GM23338 (cell line): ENCODE data around the gene CTNNA1. TPM values are rescaled to one million over a fixed set of nuclear protein-coding genes. Genes with fewer than 3 reads are reported as not detected.

ENCODE experiments used
- ATAC-seq: fragments of 200-7000 bp; cut with Tn5 transposase; 3 replicates; pipeline ENCODE4 v1.9.1; 2020
- DNase-seq: peaks from one replicate; pipeline ENCODE4 v3.0.0-alpha.2; 2015; ENCODE audit warnings: low spot score
- H2AFZ ChIP-seq: fragments of 200-600 bp; sonication (generic); 2 replicates; pipeline ENCODE4 v1.8.0; 2016; ENCODE audit warnings: antibody characterized with exemption, mild to moderate bottlenecking, moderate library complexity
- H3F3A ChIP-seq: fragments of 200-600 bp; sonication (generic); replicated peaks from 2 replicates; pipeline ENCODE4 v1.8.0; 2017; ENCODE audit warnings: antibody characterized with exemption, mixed run types, low read depth
- H3K27ac ChIP-seq: fragments of 200-600 bp; sonication (generic); 2 replicates; pipeline ENCODE4 v1.6.1; 2016; ENCODE audit warnings: low read depth
- H3K27me3 ChIP-seq: fragments of 200-600 bp; sonication (generic); 2 replicates; pipeline ENCODE4 v1.8.0; 2016; ENCODE audit warnings: mild to moderate bottlenecking, mixed run types, moderate library complexity; ENCODE audit not compliant: insufficient read depth
- H3K36me3 ChIP-seq: fragments of 200-600 bp; sonication (generic); 2 replicates; pipeline ENCODE4 v1.8.0; 2016; ENCODE audit warnings: mild to moderate bottlenecking; ENCODE audit not compliant: insufficient read depth
- H3K4me1 ChIP-seq: fragments of 200-600 bp; sonication (generic); 2 replicates; pipeline ENCODE4 v1.8.0; 2016; ENCODE audit warnings: mild to moderate bottlenecking, moderate library complexity; ENCODE audit not compliant: insufficient read depth
- H3K4me2 ChIP-seq: fragments of 200-600 bp; sonication (generic); 2 replicates; pipeline ENCODE4 v1.7.1; 2017; ENCODE audit warnings: mixed run types
- H3K4me3 ChIP-seq: fragments of 200-600 bp; sonication (generic); 2 replicates; pipeline ENCODE4 v1.6.1; 2016; ENCODE audit warnings: mixed run types
- H3K79me2 ChIP-seq: fragments of 200-600 bp; sonication (generic); replicated peaks from 2 replicates; pipeline ENCODE4 v1.8.0; 2017; ENCODE audit warnings: mild to moderate bottlenecking; ENCODE audit not compliant: insufficient read depth
- H3K9me2 ChIP-seq: fragments of 200-600 bp; sonication (generic); 2 replicates; pipeline ENCODE4 v1.8.0; 2017; ENCODE audit not compliant: insufficient read depth
- H4K20me1 ChIP-seq: fragments of 200-600 bp; sonication (generic); replicated peaks from 2 replicates; pipeline ENCODE4 v1.8.0; 2017; ENCODE audit warnings: mild to moderate bottlenecking; ENCODE audit not compliant: insufficient read depth
- H3K27ac Mint-ChIP-seq: 2 replicates; pipeline ENCODE4 v1.8.0; 2020; ENCODE audit warnings: inconsistent platforms, mild to moderate bottlenecking, moderate library complexity, mixed read lengths
- H3K27me3 Mint-ChIP-seq: 3 replicates; pipeline ENCODE4 v1.8.0; 2022; ENCODE audit warnings: low read depth, mild to moderate bottlenecking, moderate library complexity, mixed read lengths, inconsistent platforms; ENCODE audit not compliant: insufficient read depth, poor library complexity
- H3K36me3 Mint-ChIP-seq: 3 replicates; pipeline ENCODE4 v1.8.0; 2021; ENCODE audit warnings: low read depth, mild to moderate bottlenecking, inconsistent platforms, moderate library complexity, mixed read lengths
- H3K4me1 Mint-ChIP-seq: 3 replicates; pipeline ENCODE4 v1.8.0; 2020; ENCODE audit warnings: mild to moderate bottlenecking, inconsistent platforms, mixed read lengths
- H3K4me3 Mint-ChIP-seq: 3 replicates; pipeline ENCODE4 v1.8.0; 2021; ENCODE audit warnings: moderate library complexity, mild to moderate bottlenecking, inconsistent platforms, mixed read lengths
- H3K9me3 Mint-ChIP-seq: 3 replicates; pipeline ENCODE4 v1.8.0; 2020; ENCODE audit warnings: moderate library complexity, mild to moderate bottlenecking, inconsistent platforms, mixed read lengths
- CREB1 ChIP-seq: fragments of 250-450 bp; sonication (Bioruptor Pico); IDR thresholded peaks from 2 replicates; pipeline ENCODE4 v1.5.0; 2020; ENCODE audit warnings: low read depth, mild to moderate bottlenecking, moderate library complexity
- STAT1 ChIP-seq: IDR thresholded peaks from one replicate; pipeline ENCODE4 v1.6.1; 2016; ENCODE audit warnings: antibody characterized with exemption; ENCODE audit not compliant: unreplicated experiment
- ZNF114 ChIP-seq: fragments of 250-450 bp; sonication (Bioruptor Pico); IDR thresholded peaks from 2 replicates; pipeline ENCODE4 v1.5.0; 2020; ENCODE audit warnings: mild to moderate bottlenecking, moderate library complexity
- polyA plus RNA-seq: library from polyadenylated mRNA; unstranded; fragments of >200 nt; fragmentation: Nextera tagmentation; extraction: Ambion mirVana; gene quantifications from 2 replicates; pipeline ENCODE4 v1.2.1, GENCODE V29; 2016
- total RNA-seq: library from RNA; depleted of rRNA; stranded (reverse); fragments of >200 nt; shearing (Covaris generic); gene quantifications from 2 replicates; pipeline ENCODE4 v1.2.3, GENCODE V29; 2014
- TF ChIP-seq, protein P1 (sequence below): IDR thresholded peaks from 2 replicates; pipeline ENCODE4 v1.6.1; 2016; ENCODE audit warnings: antibody characterized with exemption
- TF ChIP-seq, protein P2 (sequence below): fragments of 250-450 bp; sonication (Bioruptor Pico); IDR thresholded peaks from 2 replicates; pipeline ENCODE4 v1.5.0; 2020; ENCODE audit warnings: mild to moderate bottlenecking, moderate library complexity

The CTNNA1 gene
- total and polyA plus RNA-seq, 2 experiments from 2014 or later, result 111 to 348 TPM

DNA sequence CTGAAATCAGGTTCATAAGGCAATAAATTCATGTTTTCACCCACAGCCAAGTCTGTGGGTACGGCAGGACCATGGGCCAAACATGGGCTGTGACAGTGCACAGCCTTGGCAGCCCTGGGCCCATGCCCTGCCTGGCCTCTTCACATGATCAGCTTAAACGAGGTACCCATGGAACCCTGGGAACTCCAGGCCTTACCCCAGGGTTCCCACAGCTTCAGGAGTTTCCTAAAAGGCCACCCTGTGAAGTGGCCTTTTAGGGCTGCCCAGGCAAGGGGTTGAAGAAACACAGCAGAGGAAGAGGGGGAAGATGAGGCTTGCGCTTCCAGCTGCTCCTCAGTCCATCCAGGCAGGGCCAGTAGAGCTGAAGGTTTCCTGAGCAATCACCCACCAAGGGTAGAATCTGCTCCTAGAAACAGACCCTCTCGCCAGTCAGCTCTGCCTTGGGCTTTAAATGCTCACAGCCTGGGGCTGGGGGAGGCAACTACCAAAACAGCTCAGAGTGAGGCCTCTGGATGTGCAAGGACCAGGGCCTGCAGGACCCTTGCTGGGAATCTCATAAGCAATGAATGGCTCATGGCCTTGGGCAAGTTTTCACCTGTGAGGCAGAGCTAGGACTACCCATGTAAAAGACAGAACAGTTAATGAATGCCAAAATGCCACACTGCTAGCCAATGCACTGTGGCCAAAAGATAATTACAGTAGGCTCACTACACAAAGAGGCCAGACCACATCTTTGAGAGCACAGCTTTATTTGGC lies 201.2 kb downstream of the CTNNA1 start:
- Mint-ChIP-seq H3K9me3 (no peaks in the 10 kb centered on the region), H3K27me3 (peaks cover 17% of the 10 kb centered on the region), H3K4me1 (peaks cover 13% of the 10 kb centered on the region), H3K4me3 (no peak overlapping the region), H3K27ac (no peak overlapping the region), H3K36me3 (no peaks in the 10 kb centered on the region)
- H3K27me3 ChIP-seq, result no peaks in the 10 kb centered on the region
- no peaks in the 10 kb centered on the region for H4K20me1 ChIP-seq
- H3K4me2 ChIP-seq, result no peak overlapping the region
- H3K79me2 ChIP-seq, result no peaks in the 10 kb centered on the region
- DNase-seq (no peak), ATAC-seq (no peak)
- TF ChIP-seq, protein P1, sequence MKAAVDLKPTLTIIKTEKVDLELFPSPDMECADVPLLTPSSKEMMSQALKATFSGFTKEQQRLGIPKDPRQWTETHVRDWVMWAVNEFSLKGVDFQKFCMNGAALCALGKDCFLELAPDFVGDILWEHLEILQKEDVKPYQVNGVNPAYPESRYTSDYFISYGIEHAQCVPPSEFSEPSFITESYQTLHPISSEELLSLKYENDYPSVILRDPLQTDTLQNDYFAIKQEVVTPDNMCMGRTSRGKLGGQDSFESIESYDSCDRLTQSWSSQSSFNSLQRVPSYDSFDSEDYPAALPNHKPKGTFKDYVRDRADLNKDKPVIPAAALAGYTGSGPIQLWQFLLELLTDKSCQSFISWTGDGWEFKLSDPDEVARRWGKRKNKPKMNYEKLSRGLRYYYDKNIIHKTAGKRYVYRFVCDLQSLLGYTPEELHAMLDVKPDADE, result no peak
- no peak for TF ChIP-seq ZNF114 (CRISPR knock-in tag)
- TF ChIP-seq STAT1, result no peak
- TF ChIP-seq CREB1 (CRISPR knock-in tag), result no peak
- TF ChIP-seq, protein P2, sequence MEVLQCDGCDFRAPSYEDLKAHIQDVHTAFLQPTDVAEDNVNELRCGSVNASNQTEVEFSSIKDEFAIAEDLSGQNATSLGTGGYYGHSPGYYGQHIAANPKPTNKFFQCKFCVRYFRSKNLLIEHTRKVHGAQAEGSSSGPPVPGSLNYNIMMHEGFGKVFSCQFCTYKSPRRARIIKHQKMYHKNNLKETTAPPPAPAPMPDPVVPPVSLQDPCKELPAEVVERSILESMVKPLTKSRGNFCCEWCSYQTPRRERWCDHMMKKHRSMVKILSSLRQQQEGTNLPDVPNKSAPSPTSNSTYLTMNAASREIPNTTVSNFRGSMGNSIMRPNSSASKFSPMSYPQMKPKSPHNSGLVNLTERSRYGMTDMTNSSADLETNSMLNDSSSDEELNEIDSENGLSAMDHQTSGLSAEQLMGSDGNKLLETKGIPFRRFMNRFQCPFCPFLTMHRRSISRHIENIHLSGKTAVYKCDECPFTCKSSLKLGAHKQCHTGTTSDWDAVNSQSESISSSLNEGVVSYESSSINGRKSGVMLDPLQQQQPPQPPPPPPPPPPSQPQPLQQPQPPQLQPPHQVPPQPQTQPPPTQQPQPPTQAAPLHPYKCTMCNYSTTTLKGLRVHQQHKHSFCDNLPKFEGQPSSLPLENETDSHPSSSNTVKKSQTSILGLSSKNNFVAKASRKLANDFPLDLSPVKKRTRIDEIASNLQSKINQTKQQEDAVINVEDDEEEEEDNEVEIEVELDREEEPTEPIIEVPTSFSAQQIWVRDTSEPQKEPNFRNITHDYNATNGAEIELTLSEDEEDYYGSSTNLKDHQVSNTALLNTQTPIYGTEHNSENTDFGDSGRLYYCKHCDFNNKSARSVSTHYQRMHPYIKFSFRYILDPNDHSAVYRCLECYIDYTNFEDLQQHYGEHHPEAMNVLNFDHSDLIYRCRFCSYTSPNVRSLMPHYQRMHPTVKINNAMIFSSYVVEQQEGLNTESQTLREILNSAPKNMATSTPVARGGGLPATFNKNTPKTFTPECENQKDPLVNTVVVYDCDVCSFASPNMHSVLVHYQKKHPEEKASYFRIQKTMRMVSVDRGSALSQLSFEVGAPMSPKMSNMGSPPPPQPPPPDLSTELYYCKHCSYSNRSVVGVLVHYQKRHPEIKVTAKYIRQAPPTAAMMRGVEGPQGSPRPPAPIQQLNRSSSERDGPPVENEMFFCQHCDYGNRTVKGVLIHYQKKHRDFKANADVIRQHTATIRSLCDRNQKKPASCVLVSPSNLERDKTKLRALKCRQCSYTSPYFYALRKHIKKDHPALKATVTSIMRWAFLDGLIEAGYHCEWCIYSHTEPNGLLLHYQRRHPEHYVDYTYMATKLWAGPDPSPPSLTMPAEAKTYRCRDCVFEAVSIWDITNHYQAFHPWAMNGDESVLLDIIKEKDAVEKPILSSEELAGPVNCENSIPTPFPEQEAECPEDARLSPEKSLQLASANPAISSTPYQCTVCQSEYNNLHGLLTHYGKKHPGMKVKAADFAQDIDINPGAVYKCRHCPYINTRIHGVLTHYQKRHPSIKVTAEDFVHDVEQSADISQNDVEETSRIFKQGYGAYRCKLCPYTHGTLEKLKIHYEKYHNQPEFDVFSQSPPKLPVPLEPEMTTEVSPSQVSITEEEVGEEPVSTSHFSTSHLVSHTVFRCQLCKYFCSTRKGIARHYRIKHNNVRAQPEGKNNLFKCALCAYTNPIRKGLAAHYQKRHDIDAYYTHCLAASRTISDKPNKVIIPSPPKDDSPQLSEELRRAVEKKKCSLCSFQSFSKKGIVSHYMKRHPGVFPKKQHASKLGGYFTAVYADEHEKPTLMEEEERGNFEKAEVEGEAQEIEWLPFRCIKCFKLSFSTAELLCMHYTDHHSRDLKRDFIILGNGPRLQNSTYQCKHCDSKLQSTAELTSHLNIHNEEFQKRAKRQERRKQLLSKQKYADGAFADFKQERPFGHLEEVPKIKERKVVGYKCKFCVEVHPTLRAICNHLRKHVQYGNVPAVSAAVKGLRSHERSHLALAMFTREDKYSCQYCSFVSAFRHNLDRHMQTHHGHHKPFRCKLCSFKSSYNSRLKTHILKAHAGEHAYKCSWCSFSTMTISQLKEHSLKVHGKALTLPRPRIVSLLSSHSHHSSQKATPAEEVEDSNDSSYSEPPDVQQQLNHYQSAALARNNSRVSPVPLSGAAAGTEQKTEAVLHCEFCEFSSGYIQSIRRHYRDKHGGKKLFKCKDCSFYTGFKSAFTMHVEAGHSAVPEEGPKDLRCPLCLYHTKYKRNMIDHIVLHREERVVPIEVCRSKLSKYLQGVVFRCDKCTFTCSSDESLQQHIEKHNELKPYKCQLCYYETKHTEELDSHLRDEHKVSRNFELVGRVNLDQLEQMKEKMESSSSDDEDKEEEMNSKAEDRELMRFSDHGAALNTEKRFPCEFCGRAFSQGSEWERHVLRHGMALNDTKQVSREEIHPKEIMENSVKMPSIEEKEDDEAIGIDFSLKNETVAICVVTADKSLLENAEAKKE (CRISPR knock-in tag), result no peak
- H3K4me3 ChIP-seq, result no peak overlapping the region
- no peaks in the 10 kb centered on the region; the same call in 1 of the 2 replicates for H3K4me1 ChIP-seq
- H3K27ac ChIP-seq, result no peak overlapping the region
- H3K9me2 ChIP-seq, result no peaks in the 10 kb centered on the region
- H2AFZ ChIP-seq, result no peak overlapping the region
- H3F3A ChIP-seq, result no peaks in the 10 kb centered on the region
- no peaks in the 10 kb centered on the region for H3K36me3 ChIP-seq
